HG02642 (cell line): ENCODE data around the gene NFX1.
A peak's percentile ranks its signal among the peaks of the same experiment; 100 is the strongest.

Experiments used
- ATAC-seq: cut with Tn5 transposase; IDR thresholded peaks from one replicate; pipeline ENCODE4 v1.9.1; 2021; ENCODE audit warnings: mild to moderate bottlenecking; ENCODE audit not compliant: unreplicated experiment, poor library complexity

Gene NFX1

GRCh38 chr9:33290247-33291030 lies at the start of gene NFX1:
Gene NFX1 (plus strand): TSS chr9:33290516. CDS start chr9:33290573, 57 bp downstream.
- ATAC-seq, result peak; percentile 87

GRCh38 chr9:33241298-33241697 lies 49.0 kb upstream of the NFX1 start:
- no peak for ATAC-seq

- ATAC-seq, result no peak
These were observed 47.6 kb upstream of the NFX1 start for GRCh38 chr9:33242609-33243134.

GRCh38 chr9:33244137-33244784 lies 46.1 kb upstream of the NFX1 start:
- ATAC-seq, result no peak

- ATAC-seq, result no peak
These were observed 45.0 kb upstream of the NFX1 start for GRCh38 chr9:33245341-33245740.

- ATAC-seq, result no peak
These were observed 44.0 kb upstream of the NFX1 start for GRCh38 chr9:33246269-33246860.

GRCh38 chr9:33248606-33249005 lies 41.7 kb upstream of the NFX1 start:
- ATAC-seq, result peak; percentile 9

- ATAC-seq, result peak; percentile 60
These were observed 41.1 kb upstream of the NFX1 start for GRCh38 chr9:33249087-33249658.

- ATAC-seq, result no peak
These were observed 40.3 kb upstream of the NFX1 start for GRCh38 chr9:33249983-33250382.

- ATAC-seq, result no peak
These were observed 39.8 kb upstream of the NFX1 start for GRCh38 chr9:33250458-33250995.

- no peak for ATAC-seq
These were observed 36.1 kb upstream of the NFX1 start for GRCh38 chr9:33254211-33254610.

- no peak for ATAC-seq
These were observed 35.3 kb upstream of the NFX1 start for GRCh38 chr9:33255014-33255413.

- no peak for ATAC-seq
These were observed 34.8 kb upstream of the NFX1 start for GRCh38 chr9:33255471-33255870.

- ATAC-seq, result no peak
These were observed 34.1 kb upstream of the NFX1 start for GRCh38 chr9:33256236-33256635.

GRCh38 chr9:33257276-33257675 lies 33.0 kb upstream of the NFX1 start:
- ATAC-seq, result no peak

GRCh38 chr9:33260372-33260771 lies 29.9 kb upstream of the NFX1 start:
- no peak for ATAC-seq

GRCh38 chr9:33263131-33264002 lies 26.9 kb upstream of the NFX1 start:
- ATAC-seq, result peak; percentile 4

GRCh38 chr9:33264003-33264472 lies 26.3 kb upstream of the NFX1 start:
- ATAC-seq, result peak; percentile 43

GRCh38 chr9:33264473-33265177 lies 25.7 kb upstream of the NFX1 start, which contains the start of the genes BAG1 and CHMP5:
Gene BAG1 (minus strand): TSS chr9:33264708.
Gene CHMP5 (plus strand): TSS chr9:33265049. CDS start chr9:33265079, 30 bp downstream.
- peak; percentile 88 for ATAC-seq
